GM21576 (cell line): ENCODE data around the gene ACER3.
"Not testable (repeated sequence)": the region's sequence is repeated elsewhere in the genome, so short reads cannot be mapped to it uniquely, and the experiment has no call there.

Source experiments
- ATAC-seq: cut with Tn5 transposase; IDR thresholded peaks from one replicate; pipeline ENCODE4 v1.9.1; 2021; ENCODE audit warnings: mild to moderate bottlenecking, moderate library complexity; ENCODE audit not compliant: unreplicated experiment

Gene ACER3

DNA sequence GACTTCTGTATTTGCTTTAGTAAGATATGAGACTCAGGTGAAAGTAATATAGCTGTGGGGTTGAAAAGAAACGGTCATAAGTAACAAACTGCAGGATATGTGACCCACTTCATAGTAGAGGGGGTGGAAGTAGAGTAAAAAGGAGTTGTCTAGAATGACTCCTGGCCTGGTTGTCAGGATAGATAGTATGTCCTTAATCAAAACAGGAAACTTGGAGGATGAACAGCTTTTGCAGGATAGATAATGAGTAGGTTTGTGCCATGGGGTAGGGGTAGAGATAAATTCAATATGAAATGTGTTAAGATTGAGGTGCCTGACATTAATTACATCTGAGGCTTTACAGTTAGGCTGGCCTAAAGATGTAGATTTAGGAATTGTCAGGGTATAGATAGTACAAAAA, 126.5 kb downstream of the ACER3 start:
- no peak for ATAC-seq

DNA sequence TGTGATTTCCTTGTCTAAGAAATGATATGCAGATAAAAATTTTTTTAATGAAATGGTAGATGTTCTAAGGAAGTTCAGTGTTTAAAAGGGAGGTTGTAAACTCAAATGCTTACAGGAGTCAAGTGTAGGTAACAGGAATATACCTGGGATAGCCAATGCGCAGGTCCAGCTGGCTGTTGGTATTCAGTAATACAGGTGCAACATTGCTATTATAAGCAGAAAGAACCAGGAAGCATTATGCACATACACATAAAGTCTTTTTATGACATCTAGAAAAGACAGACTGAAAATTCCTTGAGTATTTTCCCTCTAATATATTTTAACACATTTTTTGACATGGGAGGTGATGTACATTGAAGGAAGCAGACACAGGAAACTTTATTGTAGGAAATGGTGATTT, 129.9 kb downstream of the ACER3 start:
- no peak for ATAC-seq

DNA sequence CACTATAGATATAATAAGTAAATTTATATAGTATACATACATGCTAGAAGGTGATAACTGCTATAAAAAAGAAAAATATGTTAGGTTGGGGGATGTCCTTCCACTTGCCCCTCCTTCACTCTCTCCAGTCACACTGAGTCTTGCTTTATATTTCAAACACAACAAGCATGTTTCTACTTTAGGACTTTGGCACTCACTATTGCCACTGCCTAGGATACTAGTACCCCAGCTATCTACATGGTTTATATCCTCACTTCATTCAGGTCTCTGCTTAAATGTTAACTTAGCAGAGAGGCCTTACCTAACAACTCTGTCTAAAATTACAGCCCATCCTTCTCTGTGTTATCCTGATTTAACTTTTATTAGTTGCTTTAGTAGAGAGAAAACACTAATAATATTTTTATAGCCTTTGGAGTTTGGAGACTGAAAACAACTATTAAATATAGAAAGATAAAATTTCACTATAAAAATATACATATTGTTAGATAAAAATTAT, 134.4 kb downstream of the ACER3 start:
- no peak for ATAC-seq

DNA sequence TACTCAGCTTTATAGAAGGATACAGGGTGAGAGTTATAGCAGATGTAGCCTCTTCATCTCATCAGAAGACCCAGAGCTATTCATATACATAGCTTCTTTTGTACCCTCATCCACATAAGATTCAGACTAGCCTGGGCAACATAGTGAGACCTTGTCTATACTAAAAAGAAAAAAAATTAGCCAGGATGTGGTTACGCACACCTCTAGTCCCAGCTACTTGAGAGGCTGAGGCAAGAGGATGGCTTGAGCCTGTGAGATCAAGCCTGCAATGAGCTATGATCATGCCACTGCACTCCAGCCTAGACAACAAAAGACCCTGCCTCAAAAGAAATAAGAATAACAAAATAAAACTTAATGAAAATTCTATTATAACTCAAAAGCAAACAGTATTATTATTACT, 136.8 kb downstream of the ACER3 start:
- no peak for ATAC-seq

DNA sequence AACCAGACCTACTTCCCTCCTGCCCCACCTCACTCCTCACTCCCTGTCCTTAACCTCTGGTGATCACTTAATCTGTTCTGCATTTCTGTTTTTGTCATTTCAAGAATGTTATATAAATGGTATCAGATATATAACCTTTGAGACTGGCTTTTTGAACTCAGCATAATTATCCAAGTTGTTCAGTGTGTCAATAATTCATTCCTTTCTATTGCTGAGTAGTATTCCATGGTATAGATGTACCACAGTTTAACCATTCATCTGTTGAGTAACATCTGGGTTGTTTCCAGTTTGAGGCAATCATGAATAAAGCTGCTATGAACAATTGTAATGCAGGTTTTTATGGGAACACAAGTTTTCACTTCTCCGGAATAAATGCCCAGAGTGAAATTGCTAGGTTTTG, 138.9 kb downstream of the ACER3 start:
- no peak for ATAC-seq

DNA sequence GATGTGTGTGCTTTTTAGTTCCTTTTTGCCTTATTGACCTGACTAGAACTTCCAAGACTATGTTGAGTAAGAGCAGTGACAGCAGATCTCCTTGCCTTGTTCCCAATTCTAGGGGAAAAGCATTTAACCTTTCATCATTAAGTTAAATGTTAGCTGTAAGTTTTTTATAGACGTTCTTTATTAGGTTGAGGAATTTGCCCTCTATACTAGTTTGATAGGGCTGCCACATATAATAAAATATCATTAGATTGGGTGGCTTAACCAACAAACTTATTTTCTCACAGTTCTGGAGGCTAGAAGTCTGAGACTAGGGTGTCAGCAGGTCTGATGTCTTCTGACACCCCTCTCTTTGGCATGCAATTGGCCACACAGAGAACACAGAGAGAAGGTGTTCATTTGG, 140.9 kb downstream of the ACER3 start:
- no peak for ATAC-seq

DNA sequence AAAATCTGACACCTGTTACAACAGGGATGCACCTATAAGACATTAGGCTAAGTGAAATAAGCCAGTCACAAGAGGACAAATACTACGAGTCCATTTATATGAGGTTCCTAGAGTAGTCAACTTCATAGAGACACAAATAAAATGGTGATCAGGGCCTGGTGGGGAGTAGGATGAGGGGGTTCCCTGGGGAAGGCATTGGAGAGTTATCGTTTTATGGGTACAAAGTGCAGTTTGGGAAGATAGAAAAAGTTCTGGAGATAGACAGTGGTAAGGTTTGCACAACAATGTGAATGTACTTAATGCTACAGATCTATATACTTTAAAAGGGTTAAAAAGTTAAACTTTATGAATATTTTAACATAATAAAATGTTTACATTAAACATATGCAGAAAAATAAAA, 142.1 kb downstream of the ACER3 start:
- no peak for ATAC-seq

DNA sequence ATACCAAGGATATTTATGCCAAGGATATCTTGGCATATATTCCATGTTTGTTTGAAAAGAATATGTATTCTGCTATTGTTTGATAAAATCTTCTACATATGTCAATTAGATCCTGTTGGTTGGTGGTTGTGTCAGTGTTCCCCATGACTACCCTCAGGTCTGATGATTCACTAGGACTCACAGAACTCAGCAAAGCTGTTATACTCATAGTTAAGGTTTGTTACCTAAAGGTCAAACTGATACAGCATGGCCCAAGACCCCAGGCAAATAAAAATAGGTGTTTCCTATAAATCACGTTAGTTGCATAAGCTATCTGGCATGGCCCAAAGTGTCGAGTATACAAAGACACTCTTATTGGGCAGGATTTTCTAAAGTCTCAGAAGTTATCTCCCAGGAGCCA, 143.2 kb downstream of the ACER3 start:
- no peak for ATAC-seq

DNA sequence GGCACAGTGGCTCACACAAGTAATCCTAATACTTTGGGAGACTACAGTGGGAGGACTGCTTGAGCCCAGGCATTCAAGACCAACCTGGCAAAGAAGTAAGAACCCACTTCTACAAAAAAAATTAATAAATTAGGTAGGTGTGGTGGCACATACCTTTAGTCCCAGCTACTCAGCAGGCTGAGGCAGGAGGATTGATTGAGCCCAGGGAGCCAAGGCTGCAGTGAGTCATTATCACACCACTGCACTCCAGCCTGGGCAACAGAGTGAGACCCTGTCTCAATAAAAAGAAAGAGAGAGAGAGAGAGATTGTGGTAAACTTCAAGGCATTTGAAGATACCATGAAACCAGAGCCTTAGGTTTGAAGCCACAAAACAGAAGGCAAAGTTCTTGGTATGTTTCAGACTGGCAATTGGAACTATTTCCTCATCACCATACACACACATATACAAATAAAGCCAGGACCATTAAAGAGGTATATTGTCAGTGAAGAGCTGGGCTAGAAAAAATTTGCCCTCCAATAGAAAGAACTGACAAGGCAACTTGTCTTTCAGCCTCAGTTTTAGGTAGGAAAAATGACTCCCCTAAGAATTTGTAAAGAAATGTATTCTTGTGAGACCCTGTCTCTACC, 148.9 kb downstream of the ACER3 start:
- ATAC-seq: no peak

DNA sequence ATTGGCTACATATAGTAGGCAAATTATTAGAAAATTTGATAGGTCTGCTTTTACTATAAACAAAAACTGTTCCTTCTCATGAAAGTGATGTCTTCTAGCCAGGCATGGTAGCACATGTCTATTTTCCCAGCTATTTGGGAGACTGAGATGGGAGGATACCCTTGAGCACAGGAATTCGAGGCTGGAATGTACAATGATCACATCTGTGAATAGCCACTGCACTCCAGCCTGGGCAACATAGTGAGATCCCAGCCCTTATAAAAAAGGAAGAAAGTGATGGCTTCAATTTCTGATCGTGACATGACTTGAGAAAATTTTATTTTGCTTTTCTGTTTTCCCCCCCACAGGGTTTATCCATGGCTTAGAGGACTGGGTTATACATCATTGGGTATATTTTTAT, 154.0 kb downstream of the ACER3 start:
- ATAC-seq: no peak

DNA sequence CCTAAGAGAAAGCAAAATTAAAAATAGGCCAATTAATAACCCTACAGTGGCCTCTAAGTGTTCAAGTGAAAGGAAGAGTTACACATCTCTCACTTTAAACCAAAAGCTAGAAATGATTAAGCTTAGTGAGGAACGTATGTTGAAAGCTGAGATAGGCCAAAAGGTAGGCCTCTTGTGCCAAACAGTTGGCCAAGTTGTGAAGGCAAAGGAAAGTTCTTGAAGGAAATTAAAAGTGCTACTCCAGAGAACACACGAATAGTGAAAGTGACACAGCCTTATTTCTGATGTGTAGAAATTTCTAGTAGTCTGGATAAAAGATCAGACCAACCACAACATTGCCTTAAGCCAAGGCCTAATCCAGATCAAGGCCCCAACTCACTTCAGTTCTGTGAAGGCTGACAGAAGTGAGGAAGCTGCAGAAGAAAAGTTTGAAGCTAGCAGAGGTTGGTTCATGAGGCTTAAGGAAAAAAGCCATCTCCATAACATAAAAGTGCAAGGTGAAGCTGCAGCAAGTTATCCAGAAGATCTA, 157.7 kb downstream of the ACER3 start:
- not testable (repeated sequence) for ATAC-seq

DNA sequence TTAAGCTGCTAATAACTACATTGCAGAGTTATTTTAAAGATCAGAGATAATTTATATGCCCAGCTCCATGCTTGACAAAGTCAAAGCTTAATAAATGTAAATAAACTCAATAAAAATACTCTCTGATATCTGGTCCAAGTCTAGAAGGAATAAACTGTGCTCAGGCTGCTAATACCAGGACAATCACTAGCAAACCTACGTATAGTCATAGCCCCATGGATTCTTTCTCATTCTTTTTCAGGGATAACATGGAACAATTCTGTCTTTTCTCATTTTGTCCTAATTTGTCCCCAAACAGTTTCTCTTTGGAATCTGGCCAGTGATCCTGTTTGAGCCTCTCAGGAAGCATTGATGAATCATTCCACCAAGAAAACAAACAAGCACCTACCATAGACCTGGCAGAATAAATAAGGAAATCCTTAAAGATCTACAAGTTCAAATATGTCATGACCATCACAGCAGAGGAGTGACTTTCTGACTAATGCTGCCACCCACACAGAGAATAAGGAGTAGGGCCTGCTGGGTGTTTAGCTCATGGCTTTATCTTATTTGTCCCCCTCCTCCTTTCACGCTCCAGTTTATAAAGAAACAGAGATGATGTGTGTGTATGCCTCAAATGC, 159.4 kb downstream of the ACER3 start:
- no peak for ATAC-seq

DNA sequence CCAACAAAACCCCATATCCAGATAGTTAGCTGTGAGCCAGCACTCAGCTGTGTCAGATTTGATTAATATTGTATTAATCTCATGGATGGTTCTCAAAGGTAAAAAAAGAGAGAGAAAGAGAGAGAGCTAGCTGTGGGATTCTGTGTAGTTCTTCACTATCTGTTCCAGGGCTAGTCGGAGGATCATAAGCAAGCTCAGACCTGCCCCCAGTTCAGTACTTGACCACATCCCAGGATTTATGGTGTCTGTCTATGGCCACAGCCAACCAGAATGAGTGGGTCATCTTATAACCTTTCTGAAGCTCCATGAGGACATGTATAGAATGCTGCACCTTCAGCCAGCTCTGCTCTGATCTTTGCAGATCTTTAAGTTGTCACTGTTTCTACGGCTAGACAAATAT, 160.0 kb downstream of the ACER3 start:
- ATAC-seq: no peak

DNA sequence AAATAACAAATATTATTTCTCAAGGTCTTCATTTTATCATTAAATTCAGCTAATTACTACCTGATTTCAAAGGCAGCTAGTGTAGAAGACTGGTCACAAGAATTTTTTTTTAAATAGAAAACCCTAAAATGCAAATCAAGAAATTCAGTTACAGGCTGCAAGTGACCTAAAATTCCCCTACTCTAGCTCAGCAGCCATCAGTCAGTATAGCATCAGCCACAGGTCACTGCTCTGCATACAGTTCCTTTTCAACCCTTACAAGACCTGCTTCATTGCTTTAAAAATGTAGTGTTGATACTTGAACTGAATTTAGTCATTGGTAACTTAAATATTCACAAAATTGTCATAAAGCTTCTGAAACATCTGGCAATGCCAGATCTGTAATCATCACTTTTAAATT, 164.0 kb downstream of the ACER3 start:
- ATAC-seq: no peak

DNA sequence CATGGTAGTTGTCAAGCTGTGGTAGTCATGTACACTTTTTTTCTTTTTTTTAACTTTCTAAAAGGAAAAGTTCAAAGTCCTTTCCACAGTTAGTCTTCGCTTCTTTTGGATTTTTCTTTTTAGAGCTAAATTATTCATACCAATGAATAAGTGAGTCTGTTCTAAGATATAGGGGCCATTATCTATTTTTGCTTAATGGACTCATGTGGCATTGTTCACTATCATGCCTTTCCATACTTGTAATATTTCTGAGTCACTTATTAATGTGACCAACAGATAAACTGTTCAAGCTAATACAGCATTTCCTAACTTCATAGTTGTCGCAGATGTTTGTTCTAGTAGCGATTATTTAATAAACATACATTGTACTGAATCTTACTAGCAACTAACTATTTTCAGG, 165.5 kb downstream of the ACER3 start:
- no peak for ATAC-seq

DNA sequence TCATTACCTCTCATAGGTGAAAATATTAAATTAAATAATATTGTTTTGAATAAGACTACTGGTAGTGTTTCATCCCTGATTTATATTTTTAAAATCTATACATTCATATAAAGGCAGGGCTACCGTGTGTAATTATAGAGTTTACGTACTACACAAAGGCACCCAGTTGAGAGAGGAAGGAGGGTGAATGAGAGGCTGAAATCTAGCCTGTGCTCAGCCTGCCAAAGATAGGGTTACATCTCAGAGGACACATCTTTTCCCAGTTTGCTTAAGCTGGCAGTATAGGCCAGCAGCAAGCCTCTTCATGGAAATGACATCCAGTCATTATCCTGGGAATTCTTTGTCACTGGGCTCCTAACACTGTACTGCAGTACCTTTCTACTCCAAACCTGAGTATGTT, 166.0 kb downstream of the ACER3 start:
- ATAC-seq: no peak

DNA sequence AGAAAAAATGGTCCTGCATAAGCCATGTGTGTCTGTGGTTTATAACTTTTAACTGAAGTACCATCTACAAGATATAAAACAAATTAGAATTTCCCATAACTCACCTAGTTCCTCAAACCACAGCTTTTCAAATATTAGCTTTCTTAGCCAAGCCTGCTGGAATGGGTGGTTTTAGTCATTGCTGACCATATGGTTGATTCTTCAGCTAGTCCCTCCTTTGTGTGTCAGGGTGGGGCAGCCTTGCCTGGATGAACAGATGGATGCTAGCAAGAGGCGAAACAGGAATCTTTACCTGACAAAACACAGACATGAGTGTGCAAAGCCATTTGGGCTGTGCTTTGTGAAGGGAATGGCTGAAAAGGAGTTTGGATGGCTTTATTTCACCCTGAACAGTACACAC, 166.6 kb downstream of the ACER3 start:
- ATAC-seq: no peak

DNA sequence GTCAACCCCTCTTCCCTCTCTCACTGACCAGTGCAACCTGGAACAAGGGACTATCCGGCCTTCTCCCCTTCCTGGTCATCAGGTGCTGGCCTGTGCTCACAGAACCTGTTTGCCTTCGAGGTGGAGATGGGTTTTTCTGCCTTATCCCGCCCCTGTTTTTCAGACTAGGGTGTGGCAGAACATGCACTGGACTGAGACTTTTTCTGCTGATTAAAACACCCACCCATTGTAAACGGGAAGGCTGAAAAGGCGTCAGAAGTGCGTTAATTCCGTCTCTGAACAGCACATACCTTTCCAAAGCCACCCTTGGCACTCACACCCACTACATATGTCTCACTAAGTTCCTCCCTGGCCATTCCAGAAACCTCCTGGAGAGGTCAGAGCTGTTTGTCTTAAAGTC, 169.1 kb downstream of the ACER3 start:
- ATAC-seq: no peak

DNA sequence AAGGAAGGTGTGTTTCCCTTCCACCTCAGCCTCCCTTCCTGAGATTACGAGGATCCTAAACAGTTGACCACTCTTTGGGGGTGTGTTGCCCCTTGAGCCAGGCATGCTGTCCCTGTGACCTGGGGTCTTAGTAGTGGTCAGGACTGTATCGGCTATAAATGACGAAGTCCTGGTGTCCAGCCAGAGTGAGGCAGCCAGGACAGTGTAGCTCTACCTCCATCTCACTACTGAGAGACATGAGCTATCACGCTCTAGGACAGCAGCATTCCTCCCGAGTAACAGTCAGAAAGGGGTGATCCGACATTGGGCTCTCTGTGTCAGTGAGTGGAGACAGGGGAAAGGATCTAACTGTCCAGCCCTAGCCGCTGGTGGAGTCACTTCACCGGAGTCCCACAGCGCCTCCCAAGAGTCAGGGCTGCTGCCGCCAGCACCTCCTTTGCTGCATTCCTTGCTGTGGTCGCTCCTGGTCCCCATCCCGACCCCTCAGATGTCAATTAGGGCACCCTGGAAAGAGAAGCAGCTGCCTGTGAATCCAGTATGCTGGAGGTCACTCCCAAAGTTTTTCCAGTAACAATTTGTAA, 170.2 kb downstream of the ACER3 start:
- ATAC-seq: no peak

DNA sequence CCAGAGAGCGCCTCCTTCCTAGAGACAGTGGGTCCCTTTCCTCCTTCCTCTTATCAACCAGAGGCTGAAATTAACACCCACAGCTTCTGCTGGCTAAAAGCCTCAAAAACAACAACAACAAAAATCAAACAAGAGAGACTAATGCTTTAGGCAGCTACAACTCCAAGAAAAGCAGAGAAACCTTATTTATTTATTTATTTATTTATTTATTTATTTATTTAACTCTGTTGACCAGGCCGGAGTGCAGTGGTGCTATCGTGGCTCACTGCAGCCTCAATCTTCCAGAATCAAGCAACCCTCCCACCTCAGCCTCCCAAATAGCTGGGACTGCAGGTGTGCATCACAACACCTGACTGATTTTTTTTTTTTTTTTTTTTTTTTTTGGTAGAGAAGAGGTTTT, 170.9 kb downstream of the ACER3 start:
- ATAC-seq: no peak

DNA sequence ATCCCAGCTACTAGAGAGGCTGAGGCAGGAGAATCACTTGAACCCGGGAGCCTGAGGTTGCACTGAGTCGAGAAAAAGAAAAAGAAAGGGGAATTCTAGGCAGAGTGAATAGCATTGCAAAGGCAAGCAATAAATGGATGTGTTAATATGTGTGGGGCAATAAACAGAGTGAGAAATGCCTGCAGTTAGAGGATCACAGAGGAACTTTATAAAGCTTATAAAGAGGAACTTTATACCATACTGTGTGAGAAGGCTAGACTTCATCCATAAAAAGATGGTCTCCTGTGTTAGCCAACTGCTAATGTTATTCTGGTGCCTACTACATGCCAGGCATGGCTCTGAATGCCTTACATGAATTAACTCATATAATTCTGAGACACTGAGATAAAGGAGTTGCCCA, 174.3 kb downstream of the ACER3 start:
- ATAC-seq: no peak

DNA sequence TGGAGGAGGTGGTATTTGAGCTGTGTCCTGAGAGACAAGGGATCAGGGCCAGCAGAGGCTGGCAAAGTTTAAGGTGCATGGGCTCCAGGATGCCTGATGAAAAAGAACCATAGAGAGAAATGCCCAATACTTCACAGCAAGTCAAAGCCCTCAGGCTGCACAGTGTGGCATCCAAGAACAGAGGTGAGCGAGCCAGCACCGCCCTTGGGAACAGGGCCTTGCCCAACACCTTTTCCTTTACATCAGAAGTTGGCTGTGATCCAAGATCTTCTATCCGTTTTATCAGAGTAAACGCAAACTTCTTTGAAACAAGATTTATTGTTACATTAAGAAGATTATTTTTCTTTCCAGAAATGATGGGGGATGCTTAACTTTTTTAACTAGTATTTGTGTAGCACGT, 174.9 kb downstream of the ACER3 start:
- no peak for ATAC-seq
